Stimulated activated CD4-positive, alpha-beta T cell treated with anti-CD3 and anti-CD28 coated beads, Interleukin-4, amount 100 ng/mL, for 1 hour (primary cell): ENCODE results near the gene SEPTIN10.
"Not testable (repeated sequence)": the region's sequence is repeated elsewhere in the genome, so short reads cannot be mapped to it uniquely, and the experiment has no call there.

Experiments
- DNase-seq: peaks from one replicate; pipeline ENCODE4 v3.0.0-alpha.2; 2020

Gene SEPTIN10

DNA sequence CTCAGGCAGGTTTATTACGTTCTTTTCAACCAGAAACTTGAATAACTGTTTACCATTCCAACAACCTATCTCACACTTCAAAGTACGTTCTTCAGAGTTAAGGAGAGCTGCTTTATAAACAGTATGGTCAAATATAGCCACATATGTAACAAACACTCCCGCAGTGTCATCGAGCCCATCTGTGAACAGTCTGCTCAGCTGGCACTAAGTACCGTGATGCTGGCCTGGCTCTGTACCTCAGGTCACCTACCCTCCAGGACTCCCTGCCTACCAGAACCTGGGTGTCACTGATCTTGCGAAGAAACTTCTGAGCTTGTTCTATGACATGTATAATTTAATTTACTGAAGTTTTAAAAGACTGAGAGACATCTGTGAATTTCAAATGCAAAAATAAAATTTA is 71.4 kb downstream of the SEPTIN10 start:
- DNase-seq = no peak

DNA sequence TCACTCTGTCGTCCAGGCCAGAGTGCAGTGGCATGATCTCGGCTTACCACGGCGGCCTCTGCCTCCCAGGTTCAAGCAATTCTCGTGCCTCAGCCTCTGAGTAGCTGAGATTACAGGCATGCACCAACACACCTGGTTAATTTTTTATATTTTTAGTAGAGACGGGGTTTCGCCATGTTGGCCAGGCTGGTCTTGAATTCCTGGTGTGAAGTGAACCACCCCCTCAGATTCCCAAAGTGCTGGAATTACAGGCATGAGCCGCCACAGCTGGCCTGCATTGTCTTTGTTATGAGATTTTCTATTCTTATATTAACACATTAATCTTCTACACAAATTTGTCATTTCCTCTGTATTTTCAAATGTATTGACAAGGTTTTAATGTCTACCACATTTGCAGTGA is 75.2 kb downstream of the SEPTIN10 start:
- no peak for DNase-seq

DNA sequence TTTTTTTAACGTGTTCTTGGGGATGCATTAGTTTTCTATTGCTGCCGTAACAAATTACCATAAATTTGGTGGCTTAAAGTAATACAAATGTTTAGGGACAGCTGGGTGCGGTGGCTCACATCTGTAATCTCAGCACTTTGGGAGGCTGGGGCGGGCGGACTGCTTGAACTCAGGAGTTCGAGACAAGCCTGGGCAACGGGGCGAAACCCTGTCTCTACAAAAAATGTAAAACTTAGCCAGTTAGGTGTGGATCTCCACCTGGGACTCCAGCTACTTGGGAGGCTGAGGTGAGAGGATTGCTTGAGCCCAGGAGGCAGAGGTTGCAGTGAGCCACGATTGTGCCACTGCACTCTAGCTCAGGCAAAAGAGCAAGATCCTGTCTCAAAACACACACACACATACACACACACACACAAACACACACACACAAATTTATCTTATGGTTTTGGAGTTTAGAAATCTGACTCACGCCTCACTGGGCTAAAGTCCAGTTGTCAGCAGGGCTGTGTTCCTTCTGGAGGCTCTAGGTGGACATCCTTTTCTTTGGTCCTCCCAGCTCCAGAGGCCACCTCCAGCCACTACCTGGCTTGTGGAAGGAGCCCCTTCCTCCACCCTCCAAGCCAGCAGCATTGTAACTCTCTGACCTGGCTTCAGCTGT is 76.1 kb downstream of the SEPTIN10 start:
- DNase-seq = no peak

- not testable (repeated sequence) for DNase-seq
Measured at GRCh38 chr2:109536556-109536955, 77.2 kb downstream of the SEPTIN10 start.

DNA sequence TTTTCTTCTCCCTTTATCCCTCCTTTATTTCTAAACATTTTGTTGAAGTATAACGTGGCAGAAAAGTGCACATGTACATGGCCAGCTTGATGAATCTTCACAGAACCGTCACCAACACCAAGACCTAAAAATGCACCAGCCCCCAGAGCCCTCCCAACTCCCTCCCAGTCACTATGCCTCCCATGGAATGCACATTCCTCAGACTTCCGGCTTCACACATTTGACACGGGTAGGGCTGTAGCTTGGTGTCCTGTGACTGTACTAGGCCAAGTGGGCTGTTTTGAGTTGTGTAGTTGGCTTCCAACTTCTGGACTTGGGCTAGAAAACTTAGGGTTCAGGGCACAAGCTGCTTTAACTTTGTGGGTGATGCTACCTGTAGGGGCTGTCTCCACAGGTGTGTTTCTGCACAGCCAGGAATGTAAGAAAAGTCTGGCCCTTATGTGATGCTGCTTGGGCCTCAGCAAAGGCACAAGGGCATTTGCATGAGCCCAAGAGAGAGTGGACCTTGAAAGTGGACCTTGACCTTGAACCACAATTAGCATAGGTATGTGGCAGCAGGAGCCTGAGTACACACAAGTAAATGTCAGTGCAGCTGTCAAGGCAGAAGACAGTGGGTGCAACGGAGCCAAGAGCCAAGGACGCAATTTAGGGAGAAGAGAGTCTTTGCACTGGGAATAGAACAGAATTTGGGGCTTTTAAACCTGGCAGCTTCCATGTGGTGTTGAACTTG is 78.4 kb downstream of the SEPTIN10 start:
- no peak for DNase-seq

DNA sequence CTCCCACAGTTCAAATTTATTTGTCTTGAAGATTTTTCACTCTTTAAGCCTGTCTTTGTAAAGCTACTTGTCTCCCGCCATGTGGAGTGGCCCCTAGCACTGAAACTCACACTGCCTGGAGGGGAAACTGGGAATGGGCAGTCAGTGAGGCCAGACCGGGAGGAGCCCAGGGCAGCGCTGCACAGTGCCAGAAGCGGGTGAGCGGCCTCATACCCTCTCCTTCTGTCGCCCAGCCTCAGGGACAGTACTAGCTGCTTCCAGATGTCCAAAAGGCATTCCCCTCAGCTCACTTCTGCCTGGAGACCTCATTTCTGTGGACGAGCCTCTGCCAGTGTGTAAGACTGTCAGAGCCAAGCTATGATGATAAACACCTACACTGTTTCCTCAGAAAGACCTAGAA is 79.9 kb downstream of the SEPTIN10 start:
- no peak for DNase-seq

DNA sequence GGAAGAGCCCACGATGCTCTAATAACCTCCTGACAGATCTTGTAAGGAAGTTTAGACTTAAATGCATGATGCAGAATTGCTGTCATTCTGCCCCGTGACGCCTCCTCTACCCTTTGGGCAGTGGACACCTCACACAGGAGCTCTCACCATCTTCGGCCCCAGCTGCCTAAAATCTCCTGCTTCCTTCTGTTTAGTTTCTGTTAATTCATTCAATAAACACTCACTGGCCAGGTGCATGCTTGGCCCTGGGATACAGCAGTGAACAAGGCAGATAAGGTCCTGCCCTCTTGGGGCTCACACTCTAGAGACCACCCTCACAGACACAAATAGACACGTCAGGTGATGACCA is 81.1 kb downstream of the SEPTIN10 start:
- no peak for DNase-seq

DNA sequence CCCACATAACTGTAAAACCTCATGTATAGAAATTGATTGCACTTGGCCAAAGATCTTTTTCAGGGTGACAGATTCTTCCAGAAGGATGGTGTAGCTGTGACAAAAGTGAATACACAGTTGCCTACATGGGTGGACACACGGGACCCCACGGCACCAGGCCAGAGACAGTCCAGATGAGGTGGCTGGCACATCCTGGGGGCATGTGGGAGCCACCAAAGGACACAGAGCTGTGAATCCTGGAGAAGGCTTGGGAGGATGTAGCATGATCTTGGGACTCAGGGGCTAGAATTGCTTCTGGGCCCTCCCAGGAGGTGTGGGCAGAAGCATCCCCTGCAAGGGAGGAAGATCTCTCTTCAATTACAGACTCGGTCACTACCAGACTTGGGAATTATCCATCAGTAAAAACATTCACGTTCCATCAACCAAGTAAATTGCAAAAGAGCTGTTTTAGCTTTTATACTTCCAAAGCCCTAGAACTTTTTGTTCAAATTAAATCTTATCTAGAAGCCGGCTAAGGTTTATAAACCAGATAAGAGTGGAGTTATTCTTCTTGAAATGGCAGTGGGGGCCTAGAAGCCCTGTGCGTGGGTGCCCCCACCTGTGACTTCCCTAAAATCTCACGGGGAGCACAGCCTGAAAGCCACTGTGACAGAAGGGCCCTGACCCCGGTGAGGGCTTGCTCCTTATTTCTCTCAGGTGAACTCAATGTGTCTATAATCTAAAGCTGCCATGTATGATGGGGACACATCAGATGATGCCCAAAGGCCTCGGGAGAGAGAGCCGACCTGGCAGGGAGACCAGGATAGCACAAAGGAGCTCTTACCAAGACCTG is 81.7 kb downstream of the SEPTIN10 start:
- no peak for DNase-seq

DNA sequence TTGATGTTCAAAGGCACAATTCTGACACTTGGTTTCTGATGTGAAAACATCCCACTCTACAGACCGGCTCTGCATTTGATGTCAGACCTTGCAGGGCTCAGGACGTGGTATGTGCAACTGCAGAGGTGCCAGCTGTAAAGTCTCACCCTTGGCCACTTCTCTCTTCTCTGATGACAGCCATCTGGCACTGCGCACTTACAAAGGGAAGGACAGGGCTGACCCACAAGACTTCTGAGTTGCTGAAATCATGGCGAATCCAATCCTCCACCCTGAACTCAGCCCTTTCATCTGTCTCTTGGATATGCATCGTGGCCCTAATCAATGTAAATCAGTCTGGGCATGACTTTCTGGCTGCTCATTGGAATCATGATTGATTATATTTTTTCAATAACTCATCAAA is 82.5 kb downstream of the SEPTIN10 start:
- DNase-seq = no peak

DNA sequence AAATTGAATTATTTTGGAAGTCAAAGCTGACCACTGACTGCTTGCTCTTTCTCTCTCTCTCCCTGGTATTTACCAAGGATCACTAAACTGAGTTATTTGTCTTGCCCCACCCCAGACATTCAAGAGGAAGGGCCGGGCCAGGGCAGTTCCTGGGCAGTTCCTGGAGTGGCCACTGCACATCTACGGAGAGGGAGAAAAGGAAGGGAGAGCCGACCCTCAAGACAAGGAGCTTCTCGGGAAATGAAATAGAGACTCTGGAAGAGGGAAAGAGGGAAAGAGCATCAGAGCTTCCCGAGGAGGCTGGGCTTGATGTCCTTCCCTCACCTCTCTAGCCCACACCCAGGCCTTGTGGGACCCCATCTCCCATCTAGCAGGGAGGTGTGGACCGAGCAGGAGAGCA is 83.1 kb downstream of the SEPTIN10 start:
- DNase-seq = no peak

- no peak for DNase-seq
Measured at GRCh38 chr2:109529532-109530449, 84.0 kb downstream of the SEPTIN10 start.

DNA sequence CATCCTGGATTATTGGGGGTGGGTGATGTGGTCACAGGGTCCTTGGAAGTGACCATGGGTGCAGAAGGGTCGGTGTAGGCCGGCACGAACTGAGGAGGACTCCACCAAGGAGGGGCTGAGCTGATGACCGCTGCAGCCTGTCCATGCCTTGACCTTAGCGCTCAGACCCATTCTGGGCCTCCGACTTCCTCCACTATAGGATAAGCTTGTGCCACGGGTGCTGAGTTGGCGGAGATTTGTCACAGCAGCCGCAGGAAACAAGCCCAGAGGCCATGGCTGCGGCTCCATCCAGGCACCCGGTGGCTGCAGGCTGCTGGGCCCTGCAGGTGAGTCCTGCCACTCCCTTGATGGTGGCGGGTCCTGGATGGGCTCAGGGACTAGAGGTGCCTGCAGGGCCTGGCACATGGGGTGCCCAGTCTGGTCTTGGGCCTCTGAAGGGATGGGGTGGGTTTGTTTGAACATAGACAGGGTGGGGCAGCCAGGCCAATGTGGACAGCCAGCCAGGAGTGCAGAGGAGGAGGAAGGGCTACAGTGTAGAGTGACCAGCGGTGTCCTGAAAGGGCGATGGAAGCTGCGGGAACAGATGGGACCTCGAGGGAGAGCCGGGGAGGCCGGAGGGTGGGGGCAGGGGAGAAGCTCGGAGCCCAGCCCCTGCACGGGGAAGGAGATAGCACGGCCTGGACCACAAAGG is 84.8 kb downstream of the SEPTIN10 start:
- DNase-seq = no peak

DNA sequence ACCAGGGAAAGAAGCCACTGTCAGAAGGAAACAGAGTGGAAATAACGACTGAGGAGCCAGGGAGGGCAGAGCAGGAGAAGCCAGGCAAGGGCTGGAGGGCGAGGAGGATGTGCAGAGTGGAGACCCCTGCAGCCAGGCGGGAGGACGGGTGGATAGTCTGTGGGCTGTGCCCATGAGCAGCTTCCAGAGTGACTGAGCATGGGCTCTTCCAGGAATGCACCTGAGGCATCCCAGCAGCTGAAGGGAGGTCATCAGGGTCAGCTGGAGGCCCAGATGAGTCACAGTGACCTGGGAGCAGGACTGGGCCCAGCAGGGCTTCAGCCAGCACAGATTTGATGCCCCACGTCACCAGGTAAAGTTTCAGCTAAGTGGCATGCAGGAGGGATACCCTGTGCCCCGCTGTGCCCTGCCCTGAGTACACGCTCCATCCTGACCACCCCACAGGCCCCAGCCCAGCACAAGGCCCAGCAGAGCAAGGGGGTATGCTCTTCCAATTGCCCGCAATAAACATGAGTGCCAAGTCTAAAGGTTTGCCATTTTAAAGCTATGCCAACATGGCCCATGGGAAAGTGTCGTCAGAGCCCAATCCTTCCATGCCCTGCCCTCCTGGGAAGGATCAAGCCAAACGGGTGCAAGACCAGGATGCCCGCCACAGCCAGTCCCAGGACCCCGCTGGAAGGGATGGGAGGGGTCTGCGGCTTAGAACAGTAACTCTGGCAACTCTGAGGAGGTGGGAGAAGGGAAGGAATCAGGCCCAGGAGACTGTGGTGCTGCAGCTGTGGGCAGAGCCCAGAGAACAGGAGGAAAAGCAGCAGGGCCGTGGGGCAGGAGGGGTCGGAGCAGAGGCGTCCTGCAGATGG is 85.7 kb downstream of the SEPTIN10 start:
- no peak for DNase-seq

DNA sequence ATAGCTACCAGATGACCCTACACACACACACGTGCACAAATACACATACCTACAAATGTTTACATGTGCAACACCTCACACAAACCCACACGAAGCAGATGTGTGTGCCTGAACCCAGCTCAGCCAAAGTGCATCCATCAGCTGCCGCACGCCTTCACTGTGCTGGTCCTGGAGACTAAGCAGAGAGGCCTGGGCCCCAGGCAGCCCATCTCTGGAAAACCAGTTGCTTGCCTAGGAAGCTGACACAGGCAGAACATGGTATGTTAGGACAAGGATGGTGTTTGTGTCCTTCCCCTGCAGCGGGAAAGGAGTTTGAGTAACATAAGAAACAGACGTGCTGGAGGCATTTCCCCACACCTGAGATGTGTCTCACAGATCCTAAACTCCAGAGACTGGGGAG is 86.7 kb downstream of the SEPTIN10 start:
- DNase-seq = no peak

DNA sequence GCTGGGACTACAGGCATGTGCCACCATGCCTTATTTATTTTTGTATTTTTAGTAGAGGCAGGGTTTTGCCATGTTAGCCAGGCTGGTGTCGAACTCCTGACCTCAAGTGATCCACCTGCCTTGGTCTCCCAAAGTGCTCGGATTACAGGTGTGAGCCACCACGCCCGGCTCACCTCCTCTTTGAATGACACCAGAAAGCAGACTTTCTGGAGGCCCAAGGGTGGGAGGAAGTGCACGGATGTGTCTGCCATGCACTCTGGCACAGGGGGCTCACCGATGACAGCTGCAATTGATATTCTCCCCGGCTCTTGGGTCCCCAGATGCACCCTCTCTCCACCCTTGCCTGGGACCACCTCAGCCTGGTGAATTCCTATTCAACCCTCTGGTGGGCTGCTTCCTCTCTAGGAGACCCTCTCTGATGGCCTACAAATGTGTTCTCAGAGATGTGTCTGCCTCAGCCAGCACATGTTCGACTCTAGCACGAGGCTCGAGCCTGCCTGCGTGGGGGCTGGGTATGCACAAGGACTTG is 87.3 kb downstream of the SEPTIN10 start:
- no peak for DNase-seq

DNA sequence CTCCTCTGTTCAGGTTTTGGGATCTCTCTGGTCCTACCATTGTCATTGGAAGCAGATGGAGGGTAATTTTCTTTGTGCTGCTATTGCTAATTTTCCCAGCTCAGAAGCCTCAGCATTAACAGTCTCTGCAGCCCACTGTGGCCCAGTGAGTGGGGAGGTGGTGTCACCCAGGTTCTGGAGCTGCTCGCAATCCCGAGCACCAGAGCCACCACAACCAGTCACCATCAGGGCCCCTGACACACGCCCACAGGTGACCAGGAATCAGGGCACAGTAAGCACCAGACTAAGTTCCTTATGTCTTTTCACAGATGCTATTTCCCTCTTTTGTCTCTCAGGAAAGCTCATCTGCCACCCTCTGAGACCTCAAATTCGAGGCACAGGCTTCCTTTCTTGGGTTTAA is 87.9 kb downstream of the SEPTIN10 start:
- no peak for DNase-seq

DNA sequence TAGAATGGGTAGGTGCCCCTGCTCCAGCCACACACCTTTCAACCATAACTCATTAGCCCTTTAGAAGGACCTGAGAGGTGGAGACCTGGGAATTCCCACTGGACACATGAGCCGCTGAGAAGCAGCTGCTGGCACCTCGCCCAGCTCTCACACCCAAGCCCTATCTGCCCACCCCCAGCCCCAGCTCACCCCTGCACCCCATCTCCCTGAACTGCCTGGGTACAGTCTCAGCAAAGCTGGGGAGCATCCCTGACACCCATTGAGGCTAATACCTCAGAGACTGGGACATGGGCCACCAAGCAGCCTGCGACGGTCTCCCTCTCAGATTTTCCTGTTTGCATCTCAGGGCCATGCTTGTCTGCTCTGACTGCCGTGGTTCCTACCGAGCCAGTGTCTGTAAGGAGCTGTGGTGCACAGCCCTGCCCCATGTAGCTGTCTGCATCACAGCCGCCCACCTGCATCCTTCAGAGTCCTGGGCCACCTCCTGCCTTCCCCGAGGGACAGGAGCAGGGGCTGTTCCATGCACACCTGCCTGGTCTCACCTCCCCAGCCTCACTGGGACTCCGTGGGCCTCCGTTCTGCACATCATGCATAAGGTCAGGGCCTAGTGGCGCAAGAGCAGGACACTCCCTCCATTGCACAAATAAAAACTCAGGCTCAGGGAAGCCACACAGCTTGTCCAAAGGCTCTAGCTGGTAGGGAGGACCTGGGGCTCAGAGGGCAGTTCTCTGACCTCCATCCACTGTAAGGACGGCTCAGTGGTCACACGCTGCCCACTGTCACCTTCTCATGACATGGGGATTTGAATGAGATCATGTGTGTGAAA is 90.0 kb downstream of the SEPTIN10 start:
- DNase-seq = no peak

- DNase-seq = no peak
Measured at GRCh38 chr2:109523121-109523520, 90.6 kb downstream of the SEPTIN10 start.

GRCh38 chr2:109522063-109522374 is 91.7 kb downstream of the SEPTIN10 start:
- no peak for DNase-seq
